NCI-H446 treated with DMSO at 0.1 percent for 48 hours (cell line): ENCODE results near the gene PDE11A.
"Not testable (repeated sequence)": the region's sequence is repeated elsewhere in the genome, so short reads cannot be mapped to it uniquely, and the experiment has no call there.

Experiments
- DNase-seq: peaks from one replicate; lab custom pipeline; 2025; lab: John Stamatoyannopoulos, UW

The PDE11A gene

DNA sequence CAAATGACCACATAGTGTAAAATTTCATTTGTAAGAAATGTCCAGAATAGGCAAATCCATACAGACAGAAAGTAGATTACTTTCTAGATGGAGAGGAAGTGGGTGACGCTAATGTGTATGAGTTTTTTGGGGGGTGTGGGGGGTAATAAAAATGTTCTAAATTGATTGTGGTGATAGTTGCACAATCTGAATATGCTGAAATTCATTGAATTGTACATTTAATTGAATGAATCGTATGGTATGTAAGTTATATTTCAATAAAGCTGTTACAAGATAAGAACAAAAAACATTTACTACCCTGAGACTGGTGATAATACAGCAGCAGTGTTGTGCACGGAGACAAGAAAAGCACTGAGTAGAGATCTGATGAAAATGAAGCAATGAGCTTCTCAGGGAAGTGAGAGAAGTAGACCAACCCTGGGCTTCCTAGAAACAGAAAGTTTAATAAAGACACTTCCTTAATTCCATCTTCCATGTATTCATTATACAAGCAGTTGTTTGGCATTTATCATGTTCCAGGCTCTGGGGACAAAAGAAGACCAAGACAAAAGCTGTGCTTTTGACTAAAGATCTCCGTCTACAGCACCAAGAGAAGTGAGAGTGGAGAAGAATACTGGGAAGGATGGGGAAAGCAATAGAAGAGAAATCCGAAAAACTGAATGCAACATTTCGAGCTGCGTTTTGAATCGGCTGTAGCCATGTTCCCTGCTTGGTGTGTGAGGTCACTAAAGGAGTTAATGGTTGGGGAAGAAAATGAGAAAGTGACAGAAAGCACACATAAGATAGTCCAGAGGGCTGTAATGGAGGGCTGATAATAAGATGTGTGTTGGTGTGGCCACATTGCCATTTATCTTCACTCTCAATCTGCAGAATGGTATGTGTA is 1.8 kb upstream of the PDE11A start:
- no peak for DNase-seq

GRCh38 chr2:178072000-178072382 is 586 bp downstream of the PDE11A start:
- DNase-seq = no peak

- no peak for DNase-seq
Measured at GRCh38 chr2:178070824-178071223, 1.8 kb downstream of the PDE11A start.

DNA sequence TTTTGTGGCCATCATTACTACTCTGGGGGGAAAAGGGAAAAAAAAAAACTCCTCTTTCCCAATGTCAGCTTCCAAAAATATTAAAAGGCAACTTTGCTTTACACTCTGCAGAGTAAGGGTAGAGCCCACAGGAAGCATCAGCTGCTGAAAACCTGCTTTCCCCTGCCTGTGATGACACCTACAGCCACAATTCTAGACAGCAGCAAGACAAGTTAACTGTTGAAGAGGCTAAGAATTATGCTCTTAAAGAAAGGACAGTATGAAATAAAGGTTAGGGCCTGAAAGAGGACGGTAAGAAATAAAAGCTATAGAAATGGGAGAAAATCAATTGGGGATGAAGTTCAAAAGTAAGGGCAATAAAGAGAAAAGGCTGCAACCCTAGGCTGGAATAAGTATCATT is 3.0 kb downstream of the PDE11A start:
- DNase-seq = no peak

DNA sequence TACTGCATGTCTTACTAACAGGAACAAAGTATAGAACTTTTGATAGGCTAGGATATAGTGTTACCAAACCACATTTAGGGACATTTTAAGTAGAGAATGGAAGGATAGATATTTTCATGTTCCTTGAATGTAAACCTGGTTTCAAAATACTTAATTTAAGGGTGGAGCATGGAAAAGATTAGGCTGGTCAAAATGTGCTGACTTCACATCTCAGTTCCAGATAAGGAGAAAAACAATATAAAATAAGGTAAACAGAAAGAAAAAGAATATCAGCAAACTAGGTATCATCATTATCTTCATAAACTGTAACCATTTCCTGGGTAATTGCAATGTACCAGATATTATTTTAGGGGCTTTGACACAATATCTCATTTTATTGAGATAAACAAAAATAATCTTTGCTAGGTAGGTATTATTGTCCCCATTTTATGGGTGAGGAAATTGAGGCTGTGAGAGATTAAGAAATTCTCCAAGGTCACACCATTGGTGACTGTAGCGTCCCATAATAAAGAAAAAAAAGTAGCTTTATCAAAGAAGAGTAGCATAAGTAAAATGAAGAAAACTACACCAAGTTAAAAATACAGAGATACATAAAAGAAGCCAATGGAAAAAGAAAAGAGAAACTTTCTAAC is 3.6 kb downstream of the PDE11A start:
- DNase-seq = no peak

GRCh38 chr2:178066890-178067669 is 5.5 kb downstream of the PDE11A start:
- peak; percentile 58 for DNase-seq

- DNase-seq = no peak
Measured at GRCh38 chr2:178066324-178066723, 6.3 kb downstream of the PDE11A start.

DNA sequence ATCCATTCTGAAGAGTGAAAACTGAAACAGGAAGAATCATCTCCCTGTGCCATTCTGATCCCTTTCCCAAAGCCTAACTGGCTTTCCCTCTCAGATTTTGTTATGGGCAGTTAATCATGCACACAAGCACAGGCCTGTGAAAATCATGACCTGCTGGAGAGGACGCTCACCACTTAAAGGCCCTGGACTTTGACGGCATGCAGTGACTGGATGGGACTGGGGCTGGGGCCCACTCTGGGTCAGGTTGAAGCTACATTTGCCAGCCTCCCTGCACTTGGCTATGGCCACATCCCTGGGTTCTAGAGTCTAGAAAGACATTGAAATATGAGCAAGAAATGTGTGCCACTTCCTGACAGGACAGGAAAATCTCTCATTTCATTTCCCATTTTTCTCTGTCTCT is 12.9 kb downstream of the PDE11A start:
- DNase-seq = no peak

DNA sequence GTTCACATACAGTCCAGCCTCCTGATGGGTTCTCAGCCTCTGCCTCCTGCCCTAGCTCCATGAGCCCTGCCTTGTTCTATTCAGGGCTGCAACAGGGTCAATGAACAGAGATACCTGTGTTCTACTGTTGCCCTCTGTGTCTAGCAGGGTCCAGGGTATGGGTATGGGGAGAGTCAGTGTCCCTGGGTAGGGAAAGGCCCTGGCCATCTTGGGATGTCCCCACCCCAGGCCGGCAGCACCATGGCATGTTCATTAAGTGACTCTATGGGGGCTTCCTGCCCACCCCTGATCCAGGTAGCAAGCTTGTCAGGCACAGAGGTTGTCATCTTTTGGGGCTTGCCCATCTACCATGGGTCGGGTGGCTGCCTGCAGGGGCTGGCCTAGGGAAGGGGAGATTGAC is 13.5 kb downstream of the PDE11A start:
- DNase-seq = no peak

DNA sequence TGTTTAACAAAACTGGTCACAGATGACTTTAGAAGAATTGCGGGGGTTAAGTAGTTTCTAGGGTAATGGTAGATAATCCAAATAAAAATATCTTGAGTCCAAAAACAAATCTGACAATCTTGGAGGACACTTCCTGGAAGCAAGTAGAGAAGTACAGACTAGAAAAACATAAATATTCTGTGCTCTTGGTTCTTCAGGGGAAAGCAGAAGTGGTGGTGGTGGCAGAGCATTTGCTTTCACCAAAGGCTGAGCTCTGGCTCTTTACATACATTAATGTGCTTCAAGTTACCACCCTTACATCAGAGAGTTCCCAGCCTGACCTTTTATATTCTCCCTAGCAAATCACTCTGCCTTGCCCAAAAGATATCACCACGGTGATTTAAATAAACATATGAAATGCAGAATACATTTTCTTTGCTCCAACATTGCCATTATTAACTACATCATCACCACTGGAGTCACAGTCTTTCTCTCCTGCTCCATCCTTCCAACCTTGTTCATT is 15.3 kb downstream of the PDE11A start:
- no peak for DNase-seq

GRCh38 chr2:178056345-178056744 is 16.2 kb downstream of the PDE11A start:
- DNase-seq = no peak

- not testable (repeated sequence) for DNase-seq
Measured at GRCh38 chr2:178051257-178051656, 21.3 kb downstream of the PDE11A start.

DNA sequence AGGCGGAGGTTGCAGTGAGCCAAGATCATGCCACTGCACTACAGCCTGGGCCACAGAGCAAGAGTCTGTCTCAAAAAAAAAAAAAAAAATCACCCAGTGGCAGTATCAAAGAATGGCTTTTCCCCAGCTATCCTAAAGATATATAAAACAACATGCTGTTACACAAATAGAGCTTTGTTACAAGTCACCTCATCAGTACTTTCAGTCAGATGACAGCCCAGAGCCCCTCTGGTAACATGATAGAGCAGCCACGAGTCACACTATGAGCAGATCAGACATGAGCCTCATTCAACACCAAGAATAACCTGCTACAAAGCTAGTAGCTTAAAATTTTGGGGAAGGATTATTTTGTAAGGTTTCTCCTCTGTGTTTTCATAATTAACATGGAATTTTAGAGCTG is 25.2 kb downstream of the PDE11A start:
- DNase-seq = no peak

- DNase-seq = no peak
Measured at GRCh38 chr2:178044836-178045235, 27.7 kb downstream of the PDE11A start.

DNA sequence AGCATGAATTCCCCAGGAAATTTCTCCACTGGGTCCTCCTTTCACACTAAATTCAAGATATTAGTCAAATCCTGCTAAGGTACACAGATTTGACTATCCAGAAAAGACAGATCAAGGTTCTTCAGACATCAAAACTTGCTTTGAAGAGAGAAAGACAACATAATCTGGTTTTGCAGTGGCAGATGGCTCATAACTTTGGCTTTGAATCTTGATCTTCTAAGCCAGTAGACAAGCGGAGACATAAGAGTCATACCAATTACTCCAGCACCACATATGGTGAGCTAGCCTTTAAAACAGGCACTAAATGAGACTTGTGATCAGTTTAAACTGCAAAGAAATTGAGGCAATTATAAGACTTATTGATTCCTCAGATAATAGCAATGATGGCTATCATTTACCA is 29.3 kb downstream of the PDE11A start:
- peak; percentile 87 for DNase-seq

DNA sequence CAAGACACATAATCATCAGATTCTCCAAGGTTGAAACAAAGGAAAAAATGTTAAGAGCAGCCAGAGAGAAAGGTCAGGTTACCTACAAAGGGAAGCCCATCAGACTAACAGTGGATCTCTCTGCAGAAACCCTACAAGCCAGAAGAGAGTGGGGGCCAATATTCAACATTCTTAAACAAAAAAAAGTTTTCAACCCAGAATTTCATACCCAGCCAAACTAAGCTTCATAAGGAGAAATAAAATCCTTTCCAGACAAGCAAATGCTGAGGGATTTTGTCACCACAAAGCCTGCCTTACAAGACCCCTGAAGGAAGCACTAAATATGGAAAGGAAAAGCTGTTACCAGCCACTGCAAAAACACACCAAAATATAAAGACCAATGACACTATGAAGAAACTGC is 39.0 kb downstream of the PDE11A start:
- DNase-seq = not testable (repeated sequence)

GRCh38 chr2:178029342-178029741 is 43.2 kb downstream of the PDE11A start:
- DNase-seq = no peak

DNA sequence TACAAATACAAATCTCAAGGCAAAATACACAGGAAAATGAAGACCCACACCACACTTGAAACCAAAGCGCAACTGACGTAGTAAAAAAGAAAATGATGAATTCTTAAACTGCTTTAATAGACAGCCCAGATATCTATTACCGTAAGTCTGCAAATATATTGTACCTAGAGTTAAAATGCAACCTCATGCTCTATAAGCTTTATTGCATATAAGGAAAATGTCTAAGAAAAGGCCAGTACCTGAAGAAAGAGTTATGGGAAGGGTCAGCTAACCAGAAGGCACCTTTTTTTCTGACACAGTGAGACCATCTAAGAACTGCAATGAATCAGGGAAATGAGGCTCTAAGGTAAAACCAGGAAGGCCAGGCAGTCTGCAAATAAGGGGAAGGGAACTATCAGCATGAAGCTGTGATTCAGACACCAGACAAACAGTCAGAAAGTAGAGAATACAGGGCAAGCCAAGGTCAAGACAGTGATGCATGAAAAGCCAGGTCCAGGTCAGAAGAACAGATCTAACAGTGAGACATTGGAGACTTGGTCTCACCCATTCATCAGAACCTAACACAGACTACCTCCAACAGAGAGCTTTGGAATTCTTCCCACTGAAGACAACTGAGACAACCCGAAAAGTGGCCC is 46.9 kb downstream of the PDE11A start:
- no peak for DNase-seq

- DNase-seq = no peak
Measured at GRCh38 chr2:178018141-178018540, 54.4 kb downstream of the PDE11A start.

GRCh38 chr2:178016612-178017011 is 56.0 kb downstream of the PDE11A start:
- DNase-seq = no peak

DNA sequence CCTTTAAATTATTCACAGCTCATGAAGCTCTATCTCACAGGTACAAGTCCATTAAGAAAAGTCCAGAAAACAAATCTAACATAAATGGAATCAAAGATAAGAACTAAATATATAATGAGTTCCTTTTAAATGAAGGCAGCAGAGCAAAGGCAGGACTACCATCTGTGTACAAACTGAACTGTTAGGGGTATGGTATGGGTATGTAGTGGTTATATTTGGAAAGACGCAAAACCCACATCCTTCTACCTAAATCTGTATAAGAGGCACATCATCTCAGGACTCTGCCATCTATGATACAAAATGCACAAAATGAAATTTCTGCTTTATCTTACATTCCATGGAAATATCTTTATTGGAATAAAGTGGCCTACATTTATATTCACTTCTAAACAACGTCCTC is 59.9 kb downstream of the PDE11A start:
- no peak for DNase-seq

- no peak for DNase-seq
Measured at GRCh38 chr2:178009813-178010212, 62.8 kb downstream of the PDE11A start.
